GM12891 (cell line): Measurements from ENCODE around the gene ETV6.
A peak's percentile ranks its signal among the peaks of the same experiment; 100 is the strongest.

Experiments
- PAX5 ChIP-seq: IDR thresholded peaks from 2 replicates; pipeline ENCODE4 v1.6.1; 2011; ENCODE audit warnings: low read length, moderate library complexity, mild to moderate bottlenecking; ENCODE audit not compliant: insufficient read depth, severe bottlenecking
- POLR2A ChIP-seq: IDR thresholded peaks from 2 replicates; pipeline ENCODE4 v1.6.1; 2011; ENCODE audit warnings: low read depth, low read length, control low read depth
- POLR2AphosphoS5 ChIP-seq: IDR thresholded peaks from 2 replicates; pipeline ENCODE4 v1.6.1; 2011; ENCODE audit warnings: low read depth, low read length, control low read depth
- TAF1 ChIP-seq: IDR thresholded peaks from 2 replicates; pipeline ENCODE4 v1.6.1; 2011; ENCODE audit warnings: low read depth, low read length, control low read depth

GRCh38 chr12:11759899-11760298, 110.4 kb downstream of the ETV6 start:
- TF ChIP-seq TAF1 (no peak), POLR2AphosphoS5 (no peak; the same call in 1 of the 2 replicates), POLR2A (peak; percentile 53; the same call in 1 of the 2 replicates), PAX5 (no peak)
